CD4-positive, alpha-beta T cell treated with Interleukin-12 subunit alpha and Interleukin-12 subunit beta, for 1 hour (primary cell): Measurements from ENCODE around the gene HNRNPAB.
"Not testable (repeated sequence)": the region's sequence is repeated elsewhere in the genome, so short reads cannot be mapped to it uniquely, and the experiment has no call there.

ENCODE experiments used
- DNase-seq: peaks from one replicate; pipeline ENCODE4 v3.0.0-alpha.2; 2020

The HNRNPAB gene

DNA sequence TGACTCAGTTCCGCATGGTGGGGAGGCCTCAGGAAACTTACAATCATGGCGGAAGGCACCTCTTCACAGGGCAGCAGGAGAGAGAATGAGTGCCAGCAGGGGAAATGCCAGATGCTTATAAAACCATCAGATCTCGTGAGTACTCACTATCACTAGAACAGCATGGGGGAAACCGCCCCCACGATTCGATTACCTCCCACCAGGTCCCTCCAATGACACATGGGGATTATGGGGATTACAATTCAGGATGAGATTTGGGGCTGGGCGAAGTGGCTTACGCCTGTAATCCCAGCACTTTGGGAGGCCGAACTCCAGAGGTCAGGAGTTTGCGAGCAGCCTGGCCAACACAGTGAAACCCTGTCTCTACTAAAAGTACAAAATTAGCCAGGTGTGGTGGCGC is 6.2 kb upstream of the HNRNPAB start:
- not testable (repeated sequence) for DNase-seq

- no peak for DNase-seq
Observed at GRCh38 chr5:178198706-178199105, 5.6 kb upstream of the HNRNPAB start.

DNA sequence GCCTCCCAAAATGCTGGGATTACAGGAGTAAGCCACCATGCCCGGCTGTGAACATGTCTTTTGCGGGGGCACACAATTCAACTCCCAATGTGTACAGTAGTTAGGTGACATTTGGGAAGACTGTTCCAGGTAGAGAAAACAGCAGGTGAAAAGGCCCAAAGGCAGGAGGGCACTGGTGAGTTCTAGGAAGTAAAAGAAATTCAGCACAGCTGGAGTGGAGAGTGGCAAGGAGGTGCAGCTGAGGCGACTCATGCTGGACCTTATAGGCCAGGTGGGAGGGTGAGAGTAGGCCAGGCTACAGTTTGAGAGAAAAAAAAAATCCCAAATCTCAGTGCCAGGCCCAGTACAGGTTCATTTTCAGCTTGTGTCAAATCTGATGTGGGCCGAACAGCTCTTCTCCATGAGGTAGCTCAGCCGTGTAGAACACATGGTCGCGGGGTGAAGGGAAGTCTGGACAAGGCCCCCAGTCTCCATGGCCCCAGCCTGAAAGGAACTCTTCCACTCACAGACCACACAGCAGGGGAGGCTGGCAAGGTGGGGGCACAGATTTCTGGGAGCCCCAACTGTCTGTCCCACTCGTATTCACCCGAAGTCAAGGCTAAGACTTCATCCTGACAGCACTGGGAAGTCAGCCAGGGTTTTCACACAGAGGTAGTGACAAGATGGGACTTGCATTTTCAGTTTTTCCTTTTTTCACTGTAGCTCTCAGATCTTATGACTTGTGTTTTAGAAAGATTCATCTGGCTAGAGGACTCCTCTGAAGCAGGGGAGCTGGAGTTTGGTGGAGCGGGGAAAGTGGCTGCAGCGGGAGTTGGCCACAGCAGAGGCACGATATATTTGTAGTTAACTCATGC is 4.5 kb upstream of the HNRNPAB start:
- no peak for DNase-seq

DNA sequence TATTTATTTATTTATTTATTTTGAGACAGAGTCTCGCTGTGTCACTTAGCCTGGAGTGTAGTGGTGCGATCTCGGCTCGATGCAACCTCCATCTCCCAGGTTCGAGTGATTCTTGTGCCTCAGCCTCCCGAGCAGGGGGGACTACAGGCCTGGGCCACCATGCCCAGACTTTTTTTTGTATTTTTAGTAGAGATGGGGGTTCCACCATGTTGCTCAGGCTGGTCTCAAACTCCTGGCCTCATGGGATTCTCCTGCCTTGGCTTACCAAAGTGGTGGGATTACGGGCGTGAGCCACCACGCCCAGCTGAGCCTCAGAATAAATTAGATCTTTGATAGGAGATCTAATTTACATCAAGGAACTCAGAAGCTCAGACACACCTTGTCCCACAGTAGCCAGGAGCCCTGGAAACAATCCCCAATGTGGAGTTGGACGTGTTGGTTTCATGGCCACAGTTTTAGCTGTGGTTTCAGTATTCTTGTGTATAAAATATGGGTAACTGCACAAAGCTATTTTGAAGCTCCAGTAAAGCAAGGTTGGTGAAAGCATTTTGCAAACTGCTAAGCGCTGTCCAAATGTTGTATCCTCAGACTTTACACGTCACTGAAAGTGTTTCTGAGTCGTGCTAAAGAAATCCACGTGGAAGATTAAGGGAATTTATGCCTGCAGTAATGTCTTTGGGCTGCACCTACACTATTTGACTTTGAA is 3.0 kb upstream of the HNRNPAB start:
- no peak for DNase-seq

GRCh38 chr5:178201927-178202235 is 2.5 kb upstream of the HNRNPAB start:
- no peak for DNase-seq

- DNase-seq = no peak
Observed at GRCh38 chr5:178202541-178202940, 1.8 kb upstream of the HNRNPAB start.

GRCh38 chr5:178203670-178204181 is 607 bp upstream of the HNRNPAB start:
- DNase-seq = no peak

GRCh38 chr5:178204935-178205748 is 809 bp downstream of the HNRNPAB start:
- peak; percentile 72 for DNase-seq

DNA sequence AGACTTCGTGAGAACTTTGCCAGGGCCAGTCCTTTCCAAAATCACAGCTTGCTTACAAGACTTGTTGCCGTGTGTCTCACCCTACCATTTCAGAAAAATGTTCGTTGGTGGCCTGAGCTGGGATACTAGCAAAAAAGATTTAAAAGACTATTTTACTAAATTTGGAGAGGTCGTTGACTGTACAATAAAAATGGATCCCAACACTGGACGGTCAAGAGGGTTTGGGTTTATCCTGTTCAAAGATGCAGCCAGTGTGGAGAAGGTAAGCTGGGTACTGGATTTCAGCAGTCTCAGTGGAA is 1.4 kb downstream of the HNRNPAB start:
- no peak for DNase-seq

DNA sequence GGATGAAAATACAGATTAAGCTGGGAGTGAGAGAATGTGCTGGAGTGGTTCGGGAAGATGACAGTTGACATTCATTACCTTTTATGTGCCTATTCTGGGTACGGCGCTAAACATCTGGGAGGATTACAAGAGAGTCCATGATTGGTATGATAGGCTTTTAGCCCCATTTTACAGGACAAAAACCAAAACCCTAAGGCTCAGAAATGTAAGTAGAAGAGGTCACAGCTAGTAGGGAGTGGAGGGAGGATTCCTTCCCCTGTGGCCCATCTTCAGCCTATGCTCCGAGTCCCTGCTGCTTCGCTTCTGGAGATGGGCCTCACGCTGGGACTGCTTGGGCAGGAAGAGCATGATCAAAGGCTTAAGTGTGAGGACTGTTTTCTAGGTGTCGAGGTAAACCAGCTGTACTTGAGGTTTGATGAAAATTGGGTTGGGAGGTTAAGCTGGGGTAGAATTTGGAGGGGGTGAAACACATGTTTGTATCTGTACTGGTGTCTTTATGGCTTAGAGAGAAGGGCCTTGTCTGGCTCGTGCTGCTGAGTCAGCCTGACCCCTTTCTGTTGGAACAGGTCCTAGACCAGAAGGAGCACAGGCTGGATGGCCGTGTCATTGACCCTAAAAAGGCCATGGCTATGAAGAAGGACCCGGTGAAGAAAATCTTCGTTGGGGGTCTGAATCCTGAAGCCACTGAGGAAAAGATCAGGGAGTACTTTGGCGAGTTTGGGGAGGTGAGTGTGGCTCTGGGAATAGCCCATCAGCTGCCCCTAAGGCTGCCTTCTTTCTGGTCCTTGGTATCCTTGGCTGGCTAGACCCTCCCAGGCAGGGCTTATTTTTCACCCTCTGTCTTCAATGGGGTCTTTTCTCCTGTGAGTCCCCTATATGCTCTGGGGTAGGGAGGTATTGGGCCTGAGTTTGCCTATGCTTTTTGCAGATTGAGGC is 2.1 kb downstream of the HNRNPAB start:
- DNase-seq = peak; percentile 41

DNA sequence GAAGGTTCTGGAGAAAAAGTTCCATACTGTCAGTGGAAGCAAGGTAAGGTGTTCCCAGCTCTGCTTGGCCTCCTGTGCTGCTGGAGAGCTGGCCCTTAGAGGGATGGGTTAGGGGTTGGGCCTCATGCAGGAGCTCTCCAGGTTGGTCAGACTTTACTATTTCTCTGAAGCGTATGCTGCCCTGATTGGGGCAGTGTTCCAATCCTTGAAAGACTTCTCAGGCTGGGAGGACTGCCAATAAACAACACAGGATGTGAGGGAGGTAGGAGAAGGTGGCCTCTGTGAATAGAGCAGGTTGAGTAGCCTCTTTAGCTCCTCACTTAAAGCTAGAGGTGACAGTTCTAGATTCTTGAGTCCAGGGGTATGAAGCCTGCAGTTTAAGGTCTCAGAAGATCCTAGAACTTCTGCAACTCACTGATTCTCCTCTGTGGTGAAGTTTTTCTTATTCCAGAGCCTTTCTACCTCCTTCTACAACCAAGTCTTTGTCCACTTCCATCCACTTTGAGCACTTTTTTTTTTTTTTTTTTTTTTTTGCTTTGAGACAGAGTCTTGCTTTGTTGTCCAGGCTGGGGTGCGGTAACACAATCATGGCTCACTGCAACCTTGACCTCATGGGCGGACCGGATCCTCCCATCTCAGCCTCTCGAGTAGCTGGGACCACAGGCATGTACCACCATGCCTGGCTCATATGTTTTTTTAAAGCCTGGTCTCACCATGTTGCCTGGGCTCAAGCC is 3.0 kb downstream of the HNRNPAB start:
- no peak for DNase-seq

DNA sequence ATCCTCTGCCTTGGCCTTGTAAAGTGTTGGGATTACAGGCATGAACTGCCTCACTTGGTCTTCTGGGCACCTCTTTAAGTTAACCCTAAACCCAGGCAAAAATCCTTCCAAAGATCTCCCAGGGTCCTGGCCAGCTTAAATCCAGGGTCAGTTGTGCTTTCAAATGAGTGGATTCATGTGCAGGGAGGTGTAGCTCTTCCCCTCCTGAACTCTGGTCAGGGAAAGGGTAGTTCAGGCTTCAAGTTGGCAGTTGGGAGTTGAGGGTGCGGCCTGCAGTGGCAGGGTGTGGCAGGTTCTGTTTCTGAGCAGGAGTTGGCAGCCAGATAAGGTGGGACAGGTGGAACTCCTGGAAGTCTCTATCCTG is 3.6 kb downstream of the HNRNPAB start:
- DNase-seq = no peak

GRCh38 chr5:178208540-178209227 is 4.4 kb downstream of the HNRNPAB start:
- DNase-seq = no peak

- no peak for DNase-seq
Observed at GRCh38 chr5:178209334-178210072, 5.2 kb downstream of the HNRNPAB start.

DNA sequence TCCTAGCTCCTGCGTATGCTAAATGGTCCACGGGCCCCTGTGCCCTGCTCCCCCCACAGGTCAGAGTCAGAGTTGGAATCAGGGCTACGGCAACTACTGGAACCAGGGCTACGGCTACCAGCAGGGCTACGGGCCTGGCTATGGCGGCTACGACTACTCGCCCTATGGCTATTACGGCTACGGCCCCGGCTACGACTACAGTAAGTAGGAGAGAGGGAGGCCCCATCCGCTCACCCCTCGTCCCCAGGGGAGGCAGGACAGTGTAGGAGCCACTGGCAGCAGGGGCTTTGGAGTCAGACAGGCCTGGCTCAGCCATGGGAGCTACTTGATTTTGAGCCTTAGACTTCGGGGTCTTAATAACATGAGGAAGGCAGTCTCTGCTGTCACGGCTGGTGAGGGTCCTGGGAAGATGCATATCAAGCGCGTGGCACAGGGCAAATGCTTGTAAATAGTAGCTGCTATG is 5.8 kb downstream of the HNRNPAB start:
- DNase-seq = no peak

DNA sequence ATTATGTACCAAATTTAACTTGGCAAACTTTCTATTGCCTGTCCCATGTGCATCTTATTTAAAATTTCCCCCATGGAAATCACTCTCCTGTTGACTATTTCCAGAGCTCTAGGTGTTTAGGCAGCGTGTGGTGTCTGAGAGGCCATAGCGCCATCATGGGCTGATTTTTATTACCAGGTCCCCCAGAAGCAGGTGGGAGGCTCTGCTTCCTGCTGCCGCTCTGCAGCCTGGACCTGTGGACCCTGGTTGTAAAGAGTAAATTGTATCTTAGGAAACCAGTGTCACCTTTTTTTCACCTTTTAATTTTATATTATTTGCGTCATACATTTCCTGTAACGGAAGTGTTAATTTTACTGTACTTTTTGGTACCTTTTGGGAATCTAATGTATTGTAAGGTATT is 6.4 kb downstream of the HNRNPAB start:
- no peak for DNase-seq

- no peak for DNase-seq
Observed at GRCh38 chr5:178211095-178212048, 7.0 kb downstream of the HNRNPAB start.

GRCh38 chr5:178212241-178213002 is 8.1 kb downstream of the HNRNPAB start:
- DNase-seq = no peak
